ENCODE results near the gene AIFM3.

Gene AIFM3

GRCh38 chr22:21029486-21030025, 62.5 kb downstream of the AIFM3 start:
- no peak for FAIRE-seq

- no peak for FAIRE-seq
Observed at GRCh38 chr22:21030032-21030431, 63.0 kb downstream of the AIFM3 start.

All from G401.6 (cell line).